CD4-positive, alpha-beta T cell treated with Interleukin-17A for 4 hours (primary cell): ENCODE measurements around the gene RGR.
A peak's percentile ranks its signal among the peaks of the same experiment; 100 is the strongest.

Experiments used
- DNase-seq: peaks from one replicate; pipeline ENCODE4 v3.0.0-alpha.2; 2020; ENCODE audit warnings: mixed read lengths

Gene RGR

GRCh38 chr10:84302223-84302622 is 57.4 kb downstream of the RGR start:
- DNase-seq: no peak

- DNase-seq: no peak
These were observed 62.0 kb downstream of the RGR start for GRCh38 chr10:84306751-84307384.

GRCh38 chr10:84308021-84308420 is 63.2 kb downstream of the RGR start:
- DNase-seq: no peak

GRCh38 chr10:84308481-84309304 is 63.8 kb downstream of the RGR start:
- DNase-seq: peak; percentile 60
